GM06990 (cell line): Measurements from ENCODE around the gene ELANE.

Experiments used
- DNase-seq: peaks from one replicate; pipeline ENCODE4 v3.0.0-alpha.2; 2011; ENCODE audit not compliant: insufficient read length; ENCODE audit errors: extremely low read depth
- H3K27me3 ChIP-seq: replicated peaks from 2 replicates; pipeline ENCODE4 v1.6.0; 2011; ENCODE audit warnings: low read length; ENCODE audit not compliant: control insufficient read depth, insufficient read depth
- H3K36me3 ChIP-seq: 2 replicates; pipeline ENCODE4 v1.5.1; 2011; ENCODE audit warnings: low read length; ENCODE audit not compliant: control insufficient read depth, insufficient read depth
- H3K4me3 ChIP-seq: replicated peaks from 2 replicates; pipeline ENCODE4 v1.5.1; 2011; ENCODE audit warnings: low read depth, mild to moderate bottlenecking, control low read depth, low read length
- TF ChIP-seq, protein P1 (sequence below): IDR thresholded peaks from 2 replicates; pipeline ENCODE4 v1.5.1; 2011; ENCODE audit warnings: low read length, control low read depth, mild to moderate bottlenecking, inconsistent platforms; ENCODE audit not compliant: insufficient read depth, poor library complexity, severe bottlenecking

The ELANE gene

DNA sequence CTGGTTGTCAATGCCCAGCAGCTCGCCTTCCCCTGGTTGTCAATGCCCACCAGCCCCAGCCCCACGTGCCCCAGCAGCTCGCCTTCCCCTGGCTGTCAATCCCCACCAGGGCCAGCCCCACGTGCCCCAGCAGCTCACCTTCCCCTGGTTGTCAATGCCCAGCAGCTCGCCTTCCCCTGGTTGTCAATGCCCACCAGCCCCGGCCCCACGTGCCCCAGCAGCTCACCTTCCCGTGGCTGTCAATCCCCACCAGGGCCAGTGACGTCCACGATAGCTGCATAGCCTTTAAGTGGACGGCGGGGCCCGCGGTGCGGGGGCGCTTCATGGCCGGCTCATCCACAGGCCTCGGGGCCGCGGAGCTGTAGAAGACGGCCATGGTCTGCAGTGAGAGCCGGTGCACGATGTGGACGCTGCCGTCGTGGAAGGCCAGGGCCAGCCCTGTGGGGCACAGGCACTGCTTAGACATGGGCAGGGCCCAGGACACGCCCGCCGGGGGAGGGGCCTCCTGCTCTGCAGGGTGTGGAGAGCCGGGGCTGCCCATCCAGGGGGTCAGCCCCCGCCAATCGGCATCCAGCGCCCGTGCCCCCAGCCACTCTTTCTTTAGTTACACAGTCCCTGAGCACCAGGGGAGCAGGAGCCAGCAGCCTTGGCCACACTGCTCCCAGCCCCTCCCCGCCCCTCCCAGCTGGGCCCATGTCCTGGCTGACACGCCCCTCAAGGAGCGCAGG is 27.8 kb downstream of the ELANE start:
- no peak overlapping the region for H3K4me3 ChIP-seq
- TF ChIP-seq, protein P1, sequence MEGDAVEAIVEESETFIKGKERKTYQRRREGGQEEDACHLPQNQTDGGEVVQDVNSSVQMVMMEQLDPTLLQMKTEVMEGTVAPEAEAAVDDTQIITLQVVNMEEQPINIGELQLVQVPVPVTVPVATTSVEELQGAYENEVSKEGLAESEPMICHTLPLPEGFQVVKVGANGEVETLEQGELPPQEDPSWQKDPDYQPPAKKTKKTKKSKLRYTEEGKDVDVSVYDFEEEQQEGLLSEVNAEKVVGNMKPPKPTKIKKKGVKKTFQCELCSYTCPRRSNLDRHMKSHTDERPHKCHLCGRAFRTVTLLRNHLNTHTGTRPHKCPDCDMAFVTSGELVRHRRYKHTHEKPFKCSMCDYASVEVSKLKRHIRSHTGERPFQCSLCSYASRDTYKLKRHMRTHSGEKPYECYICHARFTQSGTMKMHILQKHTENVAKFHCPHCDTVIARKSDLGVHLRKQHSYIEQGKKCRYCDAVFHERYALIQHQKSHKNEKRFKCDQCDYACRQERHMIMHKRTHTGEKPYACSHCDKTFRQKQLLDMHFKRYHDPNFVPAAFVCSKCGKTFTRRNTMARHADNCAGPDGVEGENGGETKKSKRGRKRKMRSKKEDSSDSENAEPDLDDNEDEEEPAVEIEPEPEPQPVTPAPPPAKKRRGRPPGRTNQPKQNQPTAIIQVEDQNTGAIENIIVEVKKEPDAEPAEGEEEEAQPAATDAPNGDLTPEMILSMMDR = no peak
- no peaks in the 10 kb centered on the region for H3K27me3 ChIP-seq
- H3K36me3 ChIP-seq = peaks cover 20% of the 10 kb centered on the region
- DNase-seq = no peak

DNA sequence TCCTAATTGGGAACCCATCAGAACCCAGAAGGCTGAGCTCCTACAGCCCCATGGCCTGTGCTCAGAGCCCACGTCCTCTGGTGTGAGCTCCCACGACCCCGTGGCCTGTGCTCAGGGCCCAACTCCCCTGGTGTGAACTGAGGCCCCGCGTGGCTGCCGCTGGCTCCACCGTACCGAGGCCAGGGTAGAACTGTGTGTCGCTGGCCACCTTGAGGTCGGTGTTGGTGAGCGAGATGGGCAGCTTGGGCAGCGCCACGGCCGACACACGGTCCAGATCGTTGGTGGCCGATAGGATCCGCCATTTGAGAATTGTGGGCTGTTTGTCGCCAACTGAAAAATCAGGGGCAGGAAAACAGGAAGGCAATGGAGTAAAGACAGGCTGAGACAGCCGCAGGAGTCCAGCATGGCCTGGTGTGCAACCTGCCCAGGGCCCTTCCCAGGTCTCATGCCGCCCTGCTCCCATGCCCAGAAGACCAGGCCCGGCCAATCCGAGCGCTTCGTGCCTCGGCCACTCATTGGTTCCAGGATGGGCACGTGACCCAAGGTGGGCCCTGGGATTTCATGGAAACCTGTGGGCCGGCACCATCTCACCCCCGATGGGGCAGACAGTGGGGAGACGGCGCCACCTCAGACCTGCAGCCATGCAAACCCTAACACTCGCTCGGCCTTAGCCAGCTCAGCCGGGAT is 29.4 kb downstream of the ELANE start:
- Histone ChIP-seq H3K36me3 (peaks cover 27% of the 10 kb centered on the region), H3K27me3 (no peaks in the 10 kb centered on the region)
- no peak for DNase-seq

DNA sequence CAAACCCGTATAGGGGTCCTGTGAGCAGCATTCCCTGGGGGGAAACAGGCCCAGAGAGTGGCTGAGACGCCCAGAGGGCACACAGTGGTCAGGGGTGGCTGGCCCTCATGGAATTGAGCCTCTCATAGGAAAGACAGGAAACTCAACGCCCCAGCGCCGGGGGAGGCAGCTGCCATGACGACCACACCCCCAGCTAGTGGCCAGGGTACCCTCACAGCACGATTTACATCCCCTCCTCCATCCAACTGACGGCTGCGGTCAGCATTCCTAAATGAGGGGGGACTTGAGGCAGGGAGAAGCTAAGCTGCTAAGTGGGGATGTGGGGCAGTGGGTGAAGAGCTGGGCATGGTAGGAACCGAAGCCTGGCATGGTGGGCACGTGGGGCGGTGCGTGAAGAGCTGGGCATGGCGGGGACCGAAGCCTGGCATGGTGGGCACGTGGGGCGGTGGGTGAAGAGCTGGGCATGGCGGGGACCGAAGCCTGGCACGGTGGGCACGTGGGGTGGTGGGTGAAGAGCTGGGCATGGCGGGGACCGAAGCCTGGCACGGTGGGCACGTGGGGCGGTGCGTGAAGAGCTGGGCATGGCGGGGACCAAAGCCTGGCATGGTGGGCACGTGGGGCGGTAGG is 30.9 kb downstream of the ELANE start:
- DNase-seq = no peak
- H3K4me3 ChIP-seq = no peak overlapping the region
- H3K27me3 ChIP-seq = no peaks in the 10 kb centered on the region
- peaks cover 27% of the 10 kb centered on the region for H3K36me3 ChIP-seq
- TF ChIP-seq, protein P1 = no peak

More for the DNA sequence above, 29.4 kb downstream of the ELANE start:
- TF ChIP-seq, protein P1 = no peak
- H3K4me3 ChIP-seq = no peak overlapping the region

DNA sequence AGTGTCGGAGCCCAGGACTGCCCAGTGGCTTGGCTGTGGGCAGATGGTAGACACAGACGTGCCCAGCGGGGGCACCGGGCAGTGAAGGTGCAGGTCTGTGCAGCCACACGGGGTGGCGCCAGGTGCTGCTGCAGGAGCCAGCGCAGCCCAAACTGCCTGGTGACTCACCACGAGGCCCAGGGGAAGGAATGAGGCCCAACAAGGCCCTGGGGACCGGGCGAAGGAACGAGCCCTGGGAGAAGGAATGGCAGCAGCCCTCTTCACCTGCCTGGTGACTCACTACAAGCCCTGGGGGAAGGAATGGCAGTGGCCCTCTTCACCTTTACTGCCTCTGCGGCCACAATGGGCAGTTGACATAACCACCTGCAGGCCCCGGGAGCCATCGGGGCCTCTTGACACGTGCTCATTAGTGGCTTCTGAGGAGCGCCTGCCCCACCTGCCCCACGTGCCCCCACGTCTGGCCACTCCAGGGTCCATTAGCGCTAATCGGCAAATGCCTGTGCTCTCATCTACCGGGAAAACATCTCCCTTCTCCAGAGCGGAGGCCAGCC is 31.6 kb downstream of the ELANE start:
- DNase-seq = no peak
- peaks cover 29% of the 10 kb centered on the region for H3K36me3 ChIP-seq
- H3K27me3 ChIP-seq = no peaks in the 10 kb centered on the region
- TF ChIP-seq, protein P1 = no peak
- H3K4me3 ChIP-seq = no peak overlapping the region

DNA sequence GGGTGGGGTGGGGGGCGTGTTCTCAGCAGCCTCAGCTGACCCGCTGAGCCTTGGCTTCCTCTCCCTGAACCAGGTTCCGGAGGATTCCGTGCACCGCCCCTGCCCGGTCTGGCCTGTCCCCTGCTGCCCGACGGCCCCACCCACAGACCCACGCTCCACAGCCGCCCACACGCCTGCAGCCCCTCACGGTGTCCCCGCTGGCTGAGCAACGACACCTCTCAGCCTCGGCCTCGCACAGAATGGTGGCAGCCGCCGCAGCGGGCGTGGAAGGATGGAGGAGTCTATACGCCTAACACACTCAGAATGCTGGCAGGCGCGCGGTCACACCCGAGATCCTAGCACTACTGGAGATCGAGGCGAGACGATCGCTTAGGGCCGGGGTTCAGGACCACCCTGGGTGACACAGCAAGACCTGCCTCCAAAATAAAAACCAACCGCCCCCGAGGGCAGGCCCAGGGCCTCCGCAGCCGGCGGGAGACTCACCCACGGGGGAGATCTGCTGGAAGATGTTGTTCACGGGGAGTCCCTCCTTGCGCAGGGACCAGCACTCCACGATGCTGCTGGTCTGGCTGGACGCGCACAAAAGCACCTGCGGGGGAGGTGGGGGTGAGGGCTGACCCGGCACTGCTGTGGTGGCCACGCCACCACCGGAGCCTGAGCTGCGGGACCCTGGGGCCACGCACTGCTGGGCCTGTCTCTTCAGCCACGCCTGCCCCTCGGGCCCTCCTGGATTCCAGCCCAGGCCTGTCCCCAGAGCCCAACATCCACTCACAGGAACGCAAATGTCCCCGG is 32.5 kb downstream of the ELANE start:
- no peaks in the 10 kb centered on the region for H3K27me3 ChIP-seq
- H3K4me3 ChIP-seq = no peak overlapping the region
- peaks cover 30% of the 10 kb centered on the region for H3K36me3 ChIP-seq
- TF ChIP-seq, protein P1 = no peak
- no peak for DNase-seq
